Measurements from ENCODE around the gene PC.

Gene PC

GRCh38 chr11:66953081-66953833 is 4.9 kb downstream of the PC start:
- FAIRE-seq: no peak

GRCh38 chr11:66951927-66952337 is 6.3 kb downstream of the PC start:
- no peak for FAIRE-seq

- no peak for FAIRE-seq
Measured at GRCh38 chr11:66951135-66951534, 7.0 kb downstream of the PC start.

GRCh38 chr11:66950112-66950535 is 8.1 kb downstream of the PC start:
- no peak for FAIRE-seq

GRCh38 chr11:66938582-66939135 is 19.5 kb downstream of the PC start:
- no peak for FAIRE-seq

- FAIRE-seq: no peak
Measured at GRCh38 chr11:66937193-66937733, 20.9 kb downstream of the PC start.

GRCh38 chr11:66936311-66936711 is 21.9 kb downstream of the PC start:
- no peak for FAIRE-seq

- no peak for FAIRE-seq
Measured at GRCh38 chr11:66934950-66935779, 23.0 kb downstream of the PC start.

- no peak for FAIRE-seq
Measured at GRCh38 chr11:66933531-66933930, 24.7 kb downstream of the PC start.

- FAIRE-seq: no peak
Measured at GRCh38 chr11:66932543-66932942, 25.6 kb downstream of the PC start.

- no peak for FAIRE-seq
Measured at GRCh38 chr11:66929753-66930152, 28.4 kb downstream of the PC start.

- no peak for FAIRE-seq
Measured at GRCh38 chr11:66924272-66924671, 33.9 kb downstream of the PC start.

- FAIRE-seq: no peak
Measured at GRCh38 chr11:66922551-66922950, 35.6 kb downstream of the PC start.

- FAIRE-seq: no peak
Measured at GRCh38 chr11:66920978-66921784, 37.0 kb downstream of the PC start.

GRCh38 chr11:66919923-66920322 is 38.3 kb downstream of the PC start:
- FAIRE-seq: no peak

- no peak for FAIRE-seq
Measured at GRCh38 chr11:66918741-66919140, 39.4 kb downstream of the PC start.

- no peak for FAIRE-seq
Measured at GRCh38 chr11:66915866-66916265, 42.3 kb downstream of the PC start.

- FAIRE-seq: no peak
Measured at GRCh38 chr11:66915046-66915832, 42.9 kb downstream of the PC start.

GRCh38 chr11:66914505-66914904 is 43.7 kb downstream of the PC start:
- FAIRE-seq: no peak

GRCh38 chr11:66912911-66913310 is 45.3 kb downstream of the PC start:
- no peak for FAIRE-seq

- no peak for FAIRE-seq
Measured at GRCh38 chr11:66912361-66912760, 45.8 kb downstream of the PC start.

GRCh38 chr11:66910669-66911068 is 47.5 kb downstream of the PC start:
- FAIRE-seq: no peak

Measured in TTC549 (cell line).